CD4-positive, alpha-beta T cell treated with Interleukin-4 for 4 hours (primary cell): ENCODE data around the gene ADGRA1.
"Not testable (repeated sequence)": the region's sequence is repeated elsewhere in the genome, so short reads cannot be mapped to it uniquely, and the experiment has no call there.

Experiments
- DNase-seq: peaks from one replicate; pipeline ENCODE4 v3.0.0-alpha.2; 2020

The ADGRA1 gene

DNA sequence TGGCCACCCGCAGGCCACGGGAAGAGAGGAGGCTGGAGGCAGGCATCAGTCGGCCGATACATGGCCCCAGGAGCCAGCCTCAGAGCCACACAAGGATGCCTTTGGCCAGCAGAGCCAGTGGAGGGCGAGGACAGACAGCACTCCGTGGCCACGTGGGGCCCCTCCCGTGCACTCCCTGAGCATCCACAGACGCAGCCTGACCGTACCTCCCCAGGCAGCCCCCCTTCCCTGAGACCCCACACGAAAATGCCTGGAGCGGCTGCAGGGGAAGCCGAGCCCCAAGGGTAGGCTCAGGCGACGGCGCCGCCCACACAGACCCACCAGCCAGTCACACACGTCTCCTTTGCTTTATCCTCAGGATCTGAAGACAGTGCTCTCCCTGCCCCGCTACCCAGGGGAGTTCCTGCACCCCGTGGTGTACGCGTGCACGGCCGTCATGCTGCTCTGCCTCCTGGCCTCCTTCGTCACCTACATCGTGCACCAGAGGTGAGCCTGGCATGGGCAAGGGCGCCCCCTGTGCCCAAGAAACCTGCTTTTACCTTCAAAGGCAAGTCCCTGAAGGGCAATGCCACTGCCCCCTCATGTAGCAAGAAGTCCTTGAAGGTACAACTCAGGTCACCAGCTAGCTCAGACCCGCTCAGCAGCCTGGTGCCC is 9.0 kb downstream of the ADGRA1 start:
- no peak for DNase-seq

DNA sequence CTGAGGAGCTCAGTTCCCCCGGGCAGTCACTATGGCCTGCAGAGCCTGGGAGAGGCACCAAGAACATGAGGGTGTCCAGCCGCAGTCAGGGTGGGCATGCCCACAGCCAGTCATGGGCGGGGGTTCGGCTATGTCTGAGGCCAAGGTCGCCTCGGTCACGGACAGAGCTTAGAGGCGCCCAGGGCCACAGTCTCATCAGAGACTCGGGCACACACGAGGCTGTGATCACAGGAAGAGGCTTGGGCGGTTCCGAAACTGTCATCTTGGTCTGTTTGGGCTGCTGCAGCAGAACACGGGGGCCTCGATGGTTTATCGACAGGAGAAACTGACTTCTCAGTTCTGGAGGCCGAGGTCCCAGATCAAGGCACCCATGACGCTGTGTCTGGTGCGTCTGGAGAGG is 9.7 kb downstream of the ADGRA1 start:
- no peak for DNase-seq

DNA sequence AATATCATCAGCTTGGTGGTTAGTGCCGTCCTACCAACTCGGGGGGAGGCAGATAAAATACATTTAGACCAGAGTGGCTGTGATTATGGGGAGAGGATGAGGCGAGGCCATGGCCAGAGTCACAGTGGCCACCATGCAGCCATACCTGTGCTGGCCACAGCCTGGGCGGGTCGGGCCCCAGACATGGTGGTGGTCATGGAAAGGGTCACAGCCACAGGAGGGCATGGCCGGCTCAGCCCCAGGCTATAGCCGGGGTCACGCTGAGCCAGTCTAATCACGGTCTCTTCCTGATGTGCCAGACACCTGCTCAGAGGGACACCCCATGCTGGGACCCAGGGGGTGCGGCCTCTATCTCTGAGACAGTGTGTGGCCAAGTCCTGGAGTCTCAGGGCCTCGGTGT is 10.2 kb downstream of the ADGRA1 start:
- DNase-seq: no peak

DNA sequence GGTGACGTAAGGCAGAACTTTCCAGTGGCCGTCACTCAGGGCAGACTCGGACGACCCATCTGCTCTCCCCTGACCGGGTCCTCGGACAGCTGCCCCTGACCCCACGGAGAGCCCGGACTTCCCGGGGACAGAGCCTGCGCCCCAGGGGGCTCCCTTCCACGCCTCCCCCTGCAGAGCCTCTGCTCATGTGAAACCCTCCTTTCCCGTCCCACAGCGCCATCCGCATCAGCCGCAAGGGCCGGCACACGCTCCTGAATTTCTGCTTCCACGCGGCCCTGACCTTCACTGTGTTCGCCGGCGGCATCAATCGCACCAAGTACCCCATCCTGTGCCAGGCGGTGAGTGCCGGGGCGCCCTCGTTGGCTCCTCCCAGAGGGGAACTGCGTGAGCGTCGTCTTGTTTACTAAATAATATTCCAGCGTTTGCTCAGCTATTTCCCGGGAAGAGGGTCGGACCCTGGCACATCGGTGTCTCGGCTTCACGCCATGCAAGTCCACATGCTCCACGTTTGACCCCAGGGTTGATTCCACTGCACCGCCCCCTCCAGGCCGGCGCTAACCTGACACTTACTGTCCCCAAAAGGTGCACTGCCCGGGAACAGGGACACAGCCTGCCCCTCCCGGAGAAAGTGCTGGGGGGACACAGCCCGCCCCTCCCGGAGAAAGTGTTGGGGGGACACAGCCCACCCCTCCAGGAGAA is 10.9 kb downstream of the ADGRA1 start:
- no peak for DNase-seq

DNA sequence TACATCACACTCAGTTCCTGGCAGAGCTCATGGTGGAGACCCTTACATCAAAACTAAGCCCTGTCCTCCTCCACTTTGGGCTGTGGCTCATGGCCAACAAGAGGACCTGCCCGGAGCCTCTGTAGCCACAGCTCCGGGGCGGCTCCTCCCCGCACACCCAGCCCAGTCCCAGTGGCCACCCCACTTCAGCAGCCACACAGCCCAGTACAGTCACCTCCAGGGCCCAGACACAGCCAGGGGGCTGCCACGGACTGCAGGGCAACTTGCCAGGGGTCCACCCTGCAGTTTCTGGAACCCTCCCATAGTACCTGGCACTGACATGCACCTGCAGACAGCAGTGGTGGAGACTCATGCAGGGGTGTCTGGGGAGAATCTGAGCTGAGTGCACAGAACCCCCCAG is 11.8 kb downstream of the ADGRA1 start:
- DNase-seq: no peak

DNA sequence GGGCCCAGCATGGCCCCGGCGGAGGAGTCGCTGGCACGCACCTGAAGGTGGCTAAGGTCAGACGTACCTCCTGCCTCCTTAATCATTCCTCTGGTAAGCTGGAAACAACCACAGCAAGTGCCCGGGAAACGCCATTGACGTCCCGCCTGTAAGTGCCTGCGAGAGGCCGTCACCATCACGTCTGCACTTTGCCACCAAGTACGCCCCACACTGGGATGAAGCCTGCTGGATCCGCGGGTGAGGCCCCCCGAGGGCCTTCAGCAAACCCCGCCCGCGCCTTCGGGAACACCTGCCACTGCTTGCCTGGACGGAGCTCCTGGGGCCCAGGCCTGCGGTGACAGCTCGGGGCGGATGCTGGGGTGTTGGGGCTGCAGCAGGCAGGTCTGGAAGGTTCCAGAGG is 12.5 kb downstream of the ADGRA1 start:
- DNase-seq: no peak

DNA sequence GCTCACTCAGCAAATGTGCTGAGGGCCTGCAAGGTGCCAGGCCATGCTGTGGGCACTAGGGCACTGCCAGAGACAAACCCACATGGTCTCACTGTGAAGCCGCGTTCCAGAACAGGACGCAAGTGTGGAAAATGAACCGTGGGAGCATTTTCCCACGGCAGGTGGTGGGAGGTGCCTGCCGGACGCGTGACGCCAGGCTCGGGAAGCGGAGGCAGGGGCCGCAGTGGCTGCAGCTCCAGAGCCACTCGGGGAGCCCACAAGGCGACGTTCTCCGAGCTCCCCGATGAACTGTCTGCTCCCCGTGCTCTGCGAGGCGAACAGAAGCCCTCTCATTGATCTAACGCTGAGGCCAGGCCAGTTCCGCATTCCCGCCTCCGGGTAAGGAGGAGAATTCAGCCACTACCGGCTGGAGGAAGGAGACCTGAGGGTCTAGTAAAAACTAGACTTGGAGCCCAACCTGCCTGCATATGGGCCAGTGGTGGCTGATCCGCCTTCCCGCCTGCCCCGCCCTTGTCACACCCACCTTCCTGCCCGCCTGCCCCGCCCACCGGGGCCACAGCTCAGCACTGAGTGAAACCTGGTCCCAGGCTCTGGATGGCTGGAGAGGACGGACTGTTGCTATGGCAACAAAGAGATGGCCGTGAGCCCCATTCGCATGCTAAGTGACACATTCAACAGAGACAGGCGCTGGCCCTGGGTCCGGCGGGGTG is 13.1 kb downstream of the ADGRA1 start:
- DNase-seq: no peak

DNA sequence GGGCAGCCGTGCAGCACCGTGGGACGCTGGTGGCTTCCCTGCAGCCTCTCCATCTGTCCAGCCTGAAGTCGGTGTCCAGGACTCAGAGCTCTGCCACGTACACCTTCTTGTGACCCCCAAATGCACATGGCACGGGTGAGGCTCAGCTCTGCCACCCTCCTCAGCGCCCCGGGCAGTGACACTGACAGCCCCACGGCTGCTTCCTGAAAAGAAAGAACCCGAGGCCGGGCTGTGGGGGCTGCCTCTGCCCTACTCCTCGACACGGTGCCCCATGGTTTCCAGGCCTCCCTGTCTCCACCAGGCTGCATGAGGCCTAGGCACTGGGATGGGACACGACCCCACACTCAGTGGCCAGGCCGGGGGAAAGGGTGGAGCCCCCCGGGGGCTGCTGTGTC is 13.7 kb downstream of the ADGRA1 start:
- no peak for DNase-seq

DNA sequence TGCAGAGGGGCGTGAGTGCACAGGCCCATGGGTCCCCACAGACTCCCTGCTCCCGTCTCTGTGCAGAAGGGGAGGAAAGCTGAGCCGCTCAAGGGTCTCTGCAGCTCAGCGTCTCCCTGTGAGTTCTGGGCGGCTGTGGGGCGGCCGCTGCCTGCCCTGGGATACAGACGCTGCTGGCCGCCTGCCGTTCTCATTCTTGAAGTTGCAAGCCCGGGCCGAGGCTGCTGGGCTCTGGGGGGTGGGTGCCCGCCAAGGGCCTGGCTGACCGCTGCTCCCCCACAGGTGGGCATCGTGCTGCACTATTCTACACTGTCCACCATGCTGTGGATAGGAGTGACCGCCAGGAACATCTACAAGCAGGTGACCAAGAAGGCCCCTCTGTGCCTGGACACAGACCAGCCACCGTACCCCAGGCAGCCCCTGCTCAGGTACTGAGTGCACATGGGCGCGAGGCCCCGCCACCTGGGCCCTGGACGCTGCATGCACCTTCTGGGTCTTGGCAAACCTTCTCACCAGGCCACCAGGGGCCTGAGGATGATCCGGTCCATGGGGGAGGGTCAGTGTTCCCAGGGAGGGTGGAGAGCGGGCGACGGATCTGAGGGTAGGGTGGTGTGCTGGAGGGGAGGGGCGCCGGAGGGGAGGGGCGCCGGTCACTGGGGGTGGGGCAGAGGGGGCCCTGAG is 14.8 kb downstream of the ADGRA1 start:
- no peak for DNase-seq

DNA sequence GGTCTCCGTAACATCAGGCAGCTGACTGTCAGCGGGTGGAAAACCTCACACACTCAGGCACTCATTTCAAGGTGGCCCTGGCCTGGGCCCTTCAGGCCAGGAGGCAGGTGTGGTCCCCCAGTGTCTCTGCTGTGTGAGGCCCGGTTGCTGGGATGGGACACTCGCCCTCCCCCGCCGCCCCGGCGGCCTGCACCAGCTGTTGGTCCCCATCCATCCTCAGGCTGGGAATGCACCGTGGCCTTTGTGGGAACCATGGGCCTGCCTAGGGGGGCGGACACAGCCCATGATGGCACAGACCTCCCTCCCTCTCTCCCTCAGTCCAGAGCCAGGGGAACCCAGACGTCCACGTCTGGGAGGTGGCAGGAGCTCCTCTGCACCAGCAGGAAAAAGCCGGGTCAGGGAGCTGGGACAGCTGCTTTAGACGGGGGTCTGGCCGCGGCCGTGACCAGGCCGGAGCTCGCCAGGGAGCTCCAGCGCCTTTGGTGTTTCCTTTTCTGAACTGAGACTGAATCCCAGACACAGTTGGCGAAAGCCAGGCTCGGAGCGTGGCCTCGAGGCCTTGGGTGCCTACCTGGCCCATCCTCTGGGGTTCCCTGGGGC is 15.7 kb downstream of the ADGRA1 start:
- no peak for DNase-seq

DNA sequence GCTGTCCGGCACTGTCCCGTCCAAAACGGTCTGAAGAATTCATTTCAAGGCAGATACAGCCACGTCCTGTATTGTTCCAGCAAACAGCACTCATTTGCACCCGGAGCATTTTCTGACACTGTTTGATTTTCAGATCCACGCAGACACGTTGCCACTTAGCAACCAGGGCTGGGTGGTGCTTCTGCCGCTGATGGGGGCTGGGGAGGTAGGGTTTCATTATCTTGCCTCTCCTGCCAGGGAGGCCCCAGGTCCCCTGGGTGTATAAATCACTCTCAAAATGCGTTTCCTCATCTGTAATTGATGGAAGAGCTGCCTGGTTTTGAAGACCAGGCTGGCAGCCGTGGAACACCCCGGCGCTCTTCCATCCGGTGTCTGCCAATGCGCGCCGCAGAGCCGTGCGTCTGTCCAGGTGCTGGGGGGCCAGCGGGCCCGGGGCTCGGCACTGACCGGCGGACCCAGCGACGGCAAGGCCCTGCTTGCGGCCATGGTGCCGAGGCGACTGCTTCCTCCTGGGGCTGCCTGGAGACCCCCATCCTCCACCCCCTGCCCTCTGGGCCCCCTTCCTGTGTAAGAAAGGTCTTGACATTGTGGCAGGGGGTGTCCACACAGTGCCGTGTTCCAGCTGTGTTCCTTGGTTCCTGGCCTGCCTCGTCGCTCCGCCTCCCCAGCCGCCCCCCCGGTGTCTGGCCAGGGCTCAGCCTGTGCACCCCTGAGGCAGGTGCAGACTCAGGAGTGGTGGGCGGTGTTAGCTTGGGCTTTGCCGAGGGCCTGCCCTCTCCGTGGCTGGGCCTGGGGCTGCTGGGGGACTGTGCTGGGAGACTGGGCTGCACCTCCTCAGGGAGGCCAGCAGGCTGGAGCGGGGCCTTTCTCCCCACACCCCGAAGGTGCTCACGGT is 16.6 kb downstream of the ADGRA1 start:
- DNase-seq: no peak

DNA sequence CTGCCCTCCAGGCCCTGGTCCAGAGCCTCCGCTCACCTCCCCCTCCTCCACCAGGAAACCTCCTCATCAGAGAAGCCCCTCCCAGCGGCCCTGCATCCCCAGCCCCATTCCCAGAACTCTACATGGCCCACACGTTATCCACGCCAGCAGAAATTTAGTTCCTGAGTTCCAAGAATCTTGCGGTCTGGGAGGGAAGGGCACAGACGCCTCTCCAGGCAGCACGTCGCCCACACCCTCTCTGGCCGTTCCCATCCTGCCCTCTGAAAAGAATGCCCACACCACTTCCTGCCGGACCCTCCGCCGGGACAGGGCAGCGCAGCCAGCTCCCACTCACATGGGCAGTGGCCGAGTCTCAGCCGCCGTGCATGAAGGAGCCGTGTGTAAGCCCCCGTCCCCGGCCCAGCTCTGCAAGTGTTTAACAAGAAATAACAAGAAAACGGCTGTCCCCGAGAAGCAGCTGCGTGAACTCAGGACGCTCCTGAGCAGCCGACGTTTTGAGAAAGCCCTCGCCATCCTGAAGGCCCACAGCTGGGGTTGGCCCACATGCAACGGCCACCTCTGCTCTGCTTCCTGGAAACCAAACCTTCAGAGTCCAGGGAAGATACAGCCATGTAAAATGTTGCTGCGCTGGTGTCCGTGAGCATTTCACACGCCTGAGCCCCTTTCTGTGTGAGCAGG is 17.4 kb downstream of the ADGRA1 start:
- DNase-seq: no peak

DNA sequence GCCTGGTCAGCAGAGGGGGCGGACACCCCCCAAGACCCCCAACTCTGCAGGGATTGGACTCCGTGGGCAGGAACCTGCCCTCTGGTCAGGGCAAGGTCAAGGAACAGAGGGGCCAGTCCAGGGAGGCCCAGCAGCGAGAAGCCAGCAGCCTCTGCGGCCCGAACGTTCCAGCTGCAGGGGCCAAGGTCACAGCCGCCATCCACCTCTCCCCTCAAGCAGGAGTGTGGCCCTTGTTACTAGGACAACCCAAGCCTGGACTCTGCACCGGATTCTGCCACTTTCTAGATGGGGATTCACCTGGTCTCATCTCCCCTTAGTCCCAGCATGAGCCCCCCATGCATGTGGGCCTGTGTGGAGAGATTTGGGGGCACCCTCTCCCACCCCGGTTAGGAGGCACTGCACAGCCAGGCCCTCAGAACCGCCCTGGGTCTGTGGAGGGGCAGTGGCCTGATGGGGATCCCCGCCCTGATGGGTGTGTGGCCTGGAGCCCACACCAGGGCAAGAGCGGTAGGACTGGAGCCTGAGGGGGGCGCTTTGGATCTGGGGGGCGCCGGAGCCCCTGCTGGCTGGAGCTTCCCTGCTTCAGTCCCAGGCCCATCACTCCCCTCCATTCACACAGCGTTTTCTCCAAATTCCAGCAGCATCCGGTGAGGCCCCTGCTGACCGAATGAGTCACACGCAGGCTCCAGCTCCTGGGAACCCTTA is 18.1 kb downstream of the ADGRA1 start:
- no peak for DNase-seq

DNA sequence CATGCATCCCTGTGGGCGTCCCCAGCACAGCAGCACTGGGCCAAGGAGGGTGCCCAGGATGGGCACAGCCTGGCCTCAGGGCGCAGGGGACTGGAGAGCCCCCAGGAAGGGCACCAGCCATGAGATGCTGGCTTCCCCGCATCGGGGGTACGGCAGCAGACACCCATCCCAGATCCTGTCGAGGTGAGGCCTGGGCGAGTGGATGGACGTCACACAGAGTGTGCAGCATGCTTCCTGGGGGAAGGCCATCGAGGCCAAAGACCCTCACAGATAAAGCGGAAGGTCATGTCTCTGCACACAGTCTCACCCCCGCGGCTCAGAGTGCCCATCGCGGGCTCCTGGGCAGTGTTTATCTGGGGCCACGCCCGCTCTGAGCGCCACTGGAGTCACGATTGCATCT is 18.8 kb downstream of the ADGRA1 start:
- DNase-seq: no peak

DNA sequence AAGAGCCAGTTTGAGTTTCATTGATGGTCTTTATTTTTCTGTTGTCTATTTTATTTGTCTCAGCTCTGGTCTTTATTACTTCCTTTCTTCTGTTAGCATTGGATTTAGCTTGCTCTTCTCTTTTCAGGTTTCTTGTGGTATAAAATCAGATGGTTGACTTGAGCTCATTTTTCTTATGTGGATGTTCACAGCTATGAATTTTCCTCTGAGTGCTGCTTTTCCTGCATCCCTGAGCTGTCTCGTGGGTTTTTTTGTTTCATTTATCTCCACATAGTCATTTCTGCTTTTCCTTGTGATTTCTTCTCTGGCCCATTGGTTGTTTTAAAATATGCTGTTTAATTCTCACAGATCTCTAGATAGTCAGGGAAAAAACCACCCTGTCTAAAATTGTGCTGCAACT is 19.7 kb downstream of the ADGRA1 start:
- no peak for DNase-seq

DNA sequence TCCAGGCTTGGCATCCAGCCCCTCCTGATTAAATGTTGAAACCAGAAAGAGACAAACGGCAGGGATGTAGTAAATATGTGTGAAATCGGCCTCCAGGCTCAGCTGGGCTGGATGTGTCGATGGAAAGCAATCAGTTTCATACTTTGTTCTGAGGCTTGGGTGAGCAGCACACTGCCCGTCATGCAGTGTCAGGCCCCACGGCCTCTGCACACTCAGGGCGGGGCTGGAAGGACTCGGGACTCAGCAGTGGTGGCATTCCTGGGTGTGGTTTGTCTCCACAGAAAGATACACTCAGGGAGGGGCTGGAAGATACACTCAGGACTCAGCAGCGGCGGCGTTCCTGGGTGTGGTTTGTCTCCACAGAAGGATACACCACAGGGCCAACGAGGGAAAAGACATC is 22.0 kb downstream of the ADGRA1 start:
- no peak for DNase-seq

DNA sequence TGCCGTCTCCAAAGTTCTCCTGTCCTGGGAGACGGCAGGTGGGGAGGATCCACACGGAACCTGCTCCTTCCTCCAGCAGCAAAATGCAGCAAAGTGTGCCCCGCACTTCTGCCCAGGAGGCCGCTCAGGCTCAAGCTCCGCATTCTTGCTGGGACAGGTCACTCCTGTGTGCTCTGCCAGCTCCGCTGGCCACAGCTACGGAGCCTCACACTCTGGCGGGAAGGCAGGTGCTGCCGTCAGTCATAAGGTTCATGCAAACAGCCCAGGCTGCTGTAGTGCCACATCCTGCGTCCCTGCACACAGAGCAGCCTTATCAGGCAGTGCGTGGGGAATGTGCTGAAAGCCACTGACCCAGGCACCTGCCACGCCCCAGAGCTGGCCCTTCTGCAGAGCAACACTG is 22.4 kb downstream of the ADGRA1 start:
- DNase-seq: no peak

DNA sequence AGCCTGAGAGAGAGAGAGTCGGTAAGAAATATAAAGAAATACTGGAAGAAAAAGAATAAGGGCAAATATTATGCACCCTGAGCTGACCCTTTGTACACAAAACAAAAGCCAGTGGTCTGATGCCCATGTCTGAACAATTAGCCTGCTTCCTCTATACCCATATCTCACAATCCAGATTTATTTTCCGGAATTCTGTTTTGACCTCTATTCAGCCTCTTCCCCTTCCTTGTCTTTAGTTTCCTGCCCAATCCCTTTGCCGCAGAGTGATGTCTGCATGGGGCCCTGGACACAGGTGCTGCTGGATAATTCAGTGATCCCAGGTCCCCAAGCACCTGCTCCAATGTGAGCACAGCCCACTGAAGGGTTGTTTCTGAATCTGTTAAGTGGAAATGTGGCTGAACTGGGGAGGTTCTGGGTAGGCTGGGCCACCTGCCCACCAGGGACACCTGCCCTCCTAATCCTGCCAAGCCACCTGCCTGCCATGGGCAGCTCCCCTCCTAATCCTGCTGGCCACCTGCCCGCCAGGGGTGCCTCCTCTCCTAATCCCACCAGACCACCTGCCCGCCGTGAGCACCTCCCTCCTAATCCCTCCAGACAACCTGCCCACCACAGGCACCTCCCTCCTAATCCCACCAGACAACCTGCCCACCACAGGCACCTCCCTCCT is 23.0 kb downstream of the ADGRA1 start:
- no peak for DNase-seq

DNA sequence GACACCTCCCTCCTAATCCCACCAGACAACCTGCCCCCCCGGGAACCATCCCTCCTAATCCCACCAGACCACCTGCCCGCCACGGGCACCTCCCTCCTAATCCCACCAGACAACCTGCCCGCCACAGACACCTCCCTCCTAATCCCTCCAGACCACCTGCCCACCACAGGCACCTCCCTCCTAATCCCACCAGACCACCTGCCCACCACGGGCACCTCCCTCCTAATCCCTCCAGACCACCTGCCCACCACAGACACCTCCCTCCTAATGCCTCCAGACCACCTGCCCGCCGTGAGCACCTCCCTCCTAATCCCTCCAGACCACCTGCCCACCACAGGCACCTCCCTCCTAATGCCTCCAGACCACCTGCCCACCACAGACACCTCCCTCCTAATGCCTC is 23.9 kb downstream of the ADGRA1 start:
- not testable (repeated sequence) for DNase-seq

DNA sequence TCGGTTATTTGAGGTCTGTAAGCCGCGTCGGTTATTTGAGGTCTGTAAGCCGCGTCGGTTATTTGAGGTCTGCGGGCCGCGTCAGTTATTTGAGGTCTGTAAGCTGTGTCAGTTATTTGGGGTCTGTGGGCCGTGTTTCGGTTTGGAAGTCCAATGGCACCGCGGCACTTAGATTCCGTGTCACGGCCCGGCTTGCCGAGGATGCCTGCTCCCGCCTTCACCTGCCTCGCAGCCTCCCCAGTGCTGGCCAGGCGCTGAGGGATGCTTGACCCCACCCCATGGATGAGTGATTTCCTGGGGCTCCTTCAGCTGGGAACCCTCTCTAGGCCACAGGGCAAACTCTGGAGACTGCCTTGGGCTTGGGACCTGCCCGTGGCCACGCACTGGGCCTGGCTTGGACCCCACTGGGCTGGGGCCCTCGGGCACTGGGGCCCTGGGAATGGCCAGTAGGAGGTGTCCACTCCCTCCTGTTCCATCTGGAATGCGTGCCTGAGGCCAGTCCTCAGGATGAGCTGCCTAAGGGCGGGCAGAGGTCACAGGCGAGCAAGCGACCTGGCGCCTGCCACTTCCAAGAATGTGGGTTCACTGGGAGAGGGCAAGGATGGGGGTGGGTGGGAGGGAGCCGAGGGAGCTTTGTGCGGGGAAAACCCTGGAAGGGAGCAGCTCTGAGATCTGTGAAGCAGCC is 25.6 kb downstream of the ADGRA1 start:
- DNase-seq: no peak
